Erythroblast (primary cell): ENCODE results near the gene NOL3.
"Not testable (repeated sequence)": the region's sequence is repeated elsewhere in the genome, so short reads cannot be mapped to it uniquely, and the experiment has no call there.

ENCODE experiments used
- DNase-seq, 2 experiments: peaks; one replicate each; lab custom pipeline; 2025; lab: John Stamatoyannopoulos, UW
- GATA1 ChIP-seq: IDR thresholded peaks from 2 replicates; pipeline ENCODE4 v1.6.1; 2011; ENCODE audit warnings: low read depth, mild to moderate bottlenecking, control low read depth, low read length, moderate library complexity
- POLR2A ChIP-seq: IDR thresholded peaks from 2 replicates; pipeline ENCODE4 v1.6.1; 2011; ENCODE audit warnings: mild to moderate bottlenecking, low read length

Gene NOL3

GRCh38 chr16:67170168-67170948 lies at the start of gene NOL3:
Gene NOL3 (plus strand): TSS chr16:67170538.
- peak; percentile 55 to 79 for DNase-seq
- TF ChIP-seq POLR2A = no peak
- TF ChIP-seq GATA1 = no peak

- DNase-seq = not testable (repeated sequence)
Observed at GRCh38 chr16:67122799-67123198, 47.5 kb upstream of the NOL3 start.

GRCh38 chr16:67128417-67128816 lies 41.9 kb upstream of the NOL3 start:
- no peak for DNase-seq
- no peak for TF ChIP-seq GATA1
- no peak for TF ChIP-seq POLR2A

- no peak for TF ChIP-seq GATA1
- no peak for TF ChIP-seq POLR2A
- DNase-seq = no peak
Observed at GRCh38 chr16:67128887-67129286, 41.5 kb upstream of the NOL3 start.

GRCh38 chr16:67129422-67129821 lies 40.9 kb upstream of the NOL3 start:
- no peak for TF ChIP-seq GATA1
- no peak for TF ChIP-seq POLR2A

GRCh38 chr16:67137605-67138004 lies 32.7 kb upstream of the NOL3 start:
- TF ChIP-seq GATA1 (no peak), POLR2A (no peak)
- no peak for DNase-seq

More at GRCh38 chr16:67129422-67129821, 40.9 kb upstream of the NOL3 start:
- DNase-seq = no peak

- TF ChIP-seq POLR2A = no peak
- no peak for TF ChIP-seq GATA1
- no peak for DNase-seq
Observed at GRCh38 chr16:67141391-67141790, 28.9 kb upstream of the NOL3 start.

- TF ChIP-seq POLR2A (no peak), GATA1 (no peak)
- no peak for DNase-seq
Observed at GRCh38 chr16:67142342-67142741, 28.0 kb upstream of the NOL3 start.

GRCh38 chr16:67144943-67145342 lies 25.4 kb upstream of the NOL3 start:
- no peak for TF ChIP-seq GATA1
- TF ChIP-seq POLR2A = no peak
- no peak for DNase-seq

GRCh38 chr16:67145746-67146145 lies 24.6 kb upstream of the NOL3 start:
- DNase-seq = no peak
- TF ChIP-seq GATA1 (no peak), POLR2A (no peak)

GRCh38 chr16:67146523-67147357 lies 23.6 kb upstream of the NOL3 start:
- no peak for DNase-seq
- TF ChIP-seq GATA1 (no peak), POLR2A (no peak)

GRCh38 chr16:67147437-67148140 lies 22.7 kb upstream of the NOL3 start:
- DNase-seq = no peak
- TF ChIP-seq POLR2A (no peak), GATA1 (no peak)

GRCh38 chr16:67148221-67148620 lies 22.1 kb upstream of the NOL3 start:
- no peak for DNase-seq
- no peak for TF ChIP-seq GATA1
- TF ChIP-seq POLR2A = no peak

GRCh38 chr16:67148656-67149275 lies 21.6 kb upstream of the NOL3 start:
- no peak for DNase-seq
- TF ChIP-seq POLR2A (no peak), GATA1 (no peak)
